Sigmoid colon (tissue), 4 donors: ENCODE data around the gene REXO1.

Source experiments
- CTCF ChIP-seq, 4 experiments: fragments of 450-650 bp in 3 of 4; fragments of 200-600 bp in 1 of 4; IDR thresholded peaks; one replicate each; pipeline ENCODE4 v1.5.1; 2016 to 2019; ENCODE audit warnings: antibody characterized with exemption in 4 of 4, mild to moderate bottlenecking in 3 of 4, moderate library complexity in 2 of 4
- EP300 ChIP-seq, 4 donors: sonication (generic); formaldehyde crosslinking; IDR thresholded peaks; one replicate each; pipeline ENCODE4 v1.6.1; 2017; ENCODE audit warnings: antibody characterized with exemption in 4 of 4
- POLR2A ChIP-seq, 2 donors: fragments of 450-650 bp; IDR thresholded peaks; one replicate each; pipeline ENCODE4 v1.6.1; 2016; ENCODE audit warnings: antibody characterized with exemption in 2 of 2, mild to moderate bottlenecking in 2 of 2, moderate library complexity in 2 of 2

GRCh38 chr19:1811472-1811894 lies 36.8 kb downstream of the REXO1 start:
- TF ChIP-seq CTCF (IDR thresholded peaks at IDR 0.05) (no peak), EP300 (IDR thresholded peaks at IDR 0.05) (no peak), POLR2A (IDR thresholded peaks at IDR 0.05) (no peak)
